ENCODE measurements around the gene SLC44A5. TPM values are rescaled to one million over a fixed set of nuclear protein-coding genes. Genes with fewer than 3 reads are reported as not detected.

SLC44A5 gene
- total RNA-seq, 3 donors from 2014 or later, result 0.16 to 3.6 (median 3.5) TPM

- no peak for DNase-seq (ENCODE audit: low spot score in 2 of 2)
- no peak for TF ChIP-seq POLR2AphosphoS5 (IDR thresholded peaks at IDR 0.05)
- no peak for TF ChIP-seq POLR2A (IDR thresholded peaks at IDR 0.05)
- TF ChIP-seq, protein P1, sequence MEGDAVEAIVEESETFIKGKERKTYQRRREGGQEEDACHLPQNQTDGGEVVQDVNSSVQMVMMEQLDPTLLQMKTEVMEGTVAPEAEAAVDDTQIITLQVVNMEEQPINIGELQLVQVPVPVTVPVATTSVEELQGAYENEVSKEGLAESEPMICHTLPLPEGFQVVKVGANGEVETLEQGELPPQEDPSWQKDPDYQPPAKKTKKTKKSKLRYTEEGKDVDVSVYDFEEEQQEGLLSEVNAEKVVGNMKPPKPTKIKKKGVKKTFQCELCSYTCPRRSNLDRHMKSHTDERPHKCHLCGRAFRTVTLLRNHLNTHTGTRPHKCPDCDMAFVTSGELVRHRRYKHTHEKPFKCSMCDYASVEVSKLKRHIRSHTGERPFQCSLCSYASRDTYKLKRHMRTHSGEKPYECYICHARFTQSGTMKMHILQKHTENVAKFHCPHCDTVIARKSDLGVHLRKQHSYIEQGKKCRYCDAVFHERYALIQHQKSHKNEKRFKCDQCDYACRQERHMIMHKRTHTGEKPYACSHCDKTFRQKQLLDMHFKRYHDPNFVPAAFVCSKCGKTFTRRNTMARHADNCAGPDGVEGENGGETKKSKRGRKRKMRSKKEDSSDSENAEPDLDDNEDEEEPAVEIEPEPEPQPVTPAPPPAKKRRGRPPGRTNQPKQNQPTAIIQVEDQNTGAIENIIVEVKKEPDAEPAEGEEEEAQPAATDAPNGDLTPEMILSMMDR (IDR thresholded peaks at IDR 0.05), result no peak
- intact Hi-C loops (cut with DNase I; ENCODE audit: low total_unique reads), result no loop called here
- H3K4me3 ChIP-seq, result no peak overlapping the region
- H3K27ac ChIP-seq, result no peak overlapping the region
- H3K9me3 ChIP-seq, result no peaks in the 10 kb centered on the region
- H3K27me3 ChIP-seq, result no peaks in the 10 kb centered on the region
- no peaks in the 10 kb centered on the region for H3K36me3 ChIP-seq
- H3K4me1 ChIP-seq, result no peaks in the 10 kb centered on the region
Observed at GRCh38 chr1:75469586-75470173, 141.2 kb downstream of the SLC44A5 start.

DNA sequence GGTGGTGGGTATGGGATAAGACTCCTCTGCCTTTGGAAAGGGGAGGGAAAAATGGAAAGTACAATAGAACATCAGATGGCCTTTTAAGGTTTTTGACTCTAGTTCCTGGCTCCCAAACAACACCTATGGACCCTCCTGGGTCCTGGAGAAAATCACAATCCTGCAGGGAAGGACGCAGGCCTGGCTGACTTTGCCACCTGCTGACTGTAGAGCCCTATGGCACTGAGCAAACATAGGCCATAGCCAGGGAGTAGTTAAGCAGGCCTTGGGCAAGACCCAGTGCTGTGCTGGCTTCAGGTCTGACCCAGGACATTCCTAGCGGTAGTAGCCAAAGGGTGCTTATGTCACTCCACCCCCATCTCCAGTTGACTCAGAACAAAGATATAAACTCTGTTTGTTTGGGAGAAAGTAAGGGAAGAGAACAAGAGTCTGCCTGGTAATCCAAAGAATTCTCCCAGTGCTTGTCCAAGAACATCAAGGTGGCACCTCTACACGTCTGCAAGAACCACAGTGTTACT, 149.0 kb downstream of the SLC44A5 start:
- Histone ChIP-seq H3K36me3 (no peaks in the 10 kb centered on the region), H3K27ac (no peak overlapping the region), H3K9me3 (no peaks in the 10 kb centered on the region), H3K4me1 (no peaks in the 10 kb centered on the region), H3K4me3 (no peak overlapping the region), H3K27me3 (no peaks in the 10 kb centered on the region)
- TF ChIP-seq POLR2A (IDR thresholded peaks at IDR 0.05) (no peak), POLR2AphosphoS5 (IDR thresholded peaks at IDR 0.05) (no peak)
- TF ChIP-seq, protein P1 (IDR thresholded peaks at IDR 0.05), result no peak
- no peak for DNase-seq (ENCODE audit: low spot score in 2 of 2)
- intact Hi-C loops (cut with DNase I; ENCODE audit: low total_unique reads), result no loop called here

DNA sequence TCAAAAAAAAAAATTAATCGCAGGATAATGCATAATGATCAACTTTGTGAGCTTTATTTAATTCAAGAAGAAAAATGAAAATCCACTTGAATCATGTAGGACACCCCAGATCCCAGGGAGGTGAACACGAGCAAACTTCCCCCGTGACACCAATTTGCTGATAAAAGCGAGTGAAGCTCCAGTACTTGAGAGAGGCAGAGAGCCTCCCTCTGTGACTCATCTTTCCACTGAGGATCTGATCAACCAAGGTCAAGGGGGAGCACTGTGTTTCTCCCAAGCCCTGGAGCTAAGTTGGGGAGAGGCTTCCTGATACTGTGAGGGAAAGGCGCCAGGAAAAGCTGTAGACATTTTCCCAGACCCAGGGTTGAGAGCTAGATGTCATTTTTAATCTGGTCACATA, 160.9 kb downstream of the SLC44A5 start:
- Histone ChIP-seq H3K4me3 (no peak overlapping the region), H3K36me3 (no peaks in the 10 kb centered on the region), H3K9me3 (peaks cover 0 to 8% of the 10 kb centered on the region in 2 donors), H3K27ac (no peak overlapping the region), H3K27me3 (no peaks in the 10 kb centered on the region), H3K4me1 (no peaks in the 10 kb centered on the region)
- no peak for TF ChIP-seq POLR2AphosphoS5 (IDR thresholded peaks at IDR 0.05)
- no peak for TF ChIP-seq POLR2A (IDR thresholded peaks at IDR 0.05)
- TF ChIP-seq, protein P1 (IDR thresholded peaks at IDR 0.05), result no peak
- no peak for DNase-seq (ENCODE audit: low spot score in 2 of 2)
- intact Hi-C loops (cut with DNase I; ENCODE audit: low total_unique reads), result no loop called here

- no peak overlapping the region for H3K27ac ChIP-seq
Observed at GRCh38 chr1:75444220-75444619, 166.7 kb downstream of the SLC44A5 start.

GRCh38 chr1:75440274-75440673, 170.6 kb downstream of the SLC44A5 start:
- Histone ChIP-seq H3K27me3 (no peaks in the 10 kb centered on the region), H3K27ac (no peak overlapping the region), H3K4me1 (no peaks in the 10 kb centered on the region), H3K36me3 (no peaks in the 10 kb centered on the region), H3K9me3 (no peaks in the 10 kb centered on the region), H3K4me3 (no peak overlapping the region)
- DNase-seq (ENCODE audit: low spot score in 2 of 2), result no peak
- intact Hi-C loops (cut with DNase I; ENCODE audit: low total_unique reads), result no loop called here
- TF ChIP-seq POLR2AphosphoS5 (IDR thresholded peaks at IDR 0.05), result no peak

More at GRCh38 chr1:75444220-75444619, 166.7 kb downstream of the SLC44A5 start:
- TF ChIP-seq POLR2A (IDR thresholded peaks at IDR 0.05), result no peak
- TF ChIP-seq POLR2AphosphoS5 (IDR thresholded peaks at IDR 0.05), result no peak
- TF ChIP-seq, protein P1 (IDR thresholded peaks at IDR 0.05), result no peak
- H3K9me3 ChIP-seq, result no peaks in the 10 kb centered on the region
- intact Hi-C loops (cut with DNase I; ENCODE audit: low total_unique reads), result no loop called here
- no peak overlapping the region for H3K4me3 ChIP-seq
- H3K27me3 ChIP-seq, result no peaks in the 10 kb centered on the region
- H3K36me3 ChIP-seq, result no peaks in the 10 kb centered on the region
- no peak for DNase-seq (ENCODE audit: low spot score in 2 of 2)
- no peaks in the 10 kb centered on the region for H3K4me1 ChIP-seq

Data from breast epithelium (tissue), 4 donors.